Nucleus accumbens (tissue), 56 donors: ENCODE measurements around the gene INVS.
A peak's percentile ranks its signal among the peaks of the same experiment; 100 is the strongest.
"Not testable (repeated sequence)": the region's sequence is repeated elsewhere in the genome, so short reads cannot be mapped to it uniquely, and the experiment has no call there.

Source experiments
- DNase-seq, 56 donors: peaks; one replicate each; lab custom pipeline; 2025; lab: John Stamatoyannopoulos, UW

The INVS gene

DNA sequence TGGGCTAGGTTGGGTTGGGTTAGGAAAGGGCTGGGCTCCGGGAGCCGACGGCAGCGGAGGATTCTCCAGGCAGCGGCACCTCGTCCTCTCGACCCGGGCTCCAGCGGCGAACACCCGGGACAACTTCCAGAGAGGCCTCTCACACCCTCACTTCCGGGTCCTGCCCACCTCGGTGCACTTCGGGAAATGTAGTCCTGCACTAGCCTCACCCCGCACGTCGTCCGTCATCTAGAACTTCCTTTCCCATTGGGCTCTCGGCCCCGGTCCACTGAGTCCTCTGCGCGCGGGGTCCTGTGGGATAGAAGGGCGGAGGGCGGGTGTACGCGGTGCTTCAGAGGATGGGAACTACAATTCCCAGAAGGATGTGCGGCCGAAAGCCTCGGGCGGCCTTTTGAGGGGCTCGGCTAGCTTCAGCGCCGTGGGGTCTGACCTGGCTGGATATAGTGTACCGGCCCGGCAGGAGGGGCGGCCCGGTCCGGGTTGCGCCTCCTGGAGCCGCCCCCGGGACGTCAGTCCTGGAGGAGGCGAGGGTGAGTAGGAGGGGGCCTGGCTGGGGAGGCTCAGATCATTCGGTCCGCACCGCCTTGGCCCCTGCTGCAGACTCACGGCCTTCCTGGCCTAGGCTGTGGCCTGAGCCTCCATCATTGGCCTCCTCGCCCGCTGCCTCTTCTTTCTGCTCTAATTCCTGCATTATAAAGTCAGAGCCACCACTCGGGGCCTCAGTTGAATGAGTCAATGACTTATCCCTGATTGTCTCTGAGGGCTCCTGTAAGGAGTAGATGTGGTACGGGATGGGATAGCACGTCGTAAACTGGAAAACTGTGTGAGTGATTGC lies at the start of gene INVS, which contains the start of gene ERP44:
TSS of gene INVS (plus strand) at position 357 of the 835 bp plus-strand sequence. CDS start 5,279 bp downstream, outside the sequence.
TSS of gene ERP44 (minus strand) at position 114 of the 835 bp plus-strand sequence. CDS start 160 bp downstream, outside the sequence.
- DNase-seq: peak; percentile 87 to 100 (median 99)

DNA sequence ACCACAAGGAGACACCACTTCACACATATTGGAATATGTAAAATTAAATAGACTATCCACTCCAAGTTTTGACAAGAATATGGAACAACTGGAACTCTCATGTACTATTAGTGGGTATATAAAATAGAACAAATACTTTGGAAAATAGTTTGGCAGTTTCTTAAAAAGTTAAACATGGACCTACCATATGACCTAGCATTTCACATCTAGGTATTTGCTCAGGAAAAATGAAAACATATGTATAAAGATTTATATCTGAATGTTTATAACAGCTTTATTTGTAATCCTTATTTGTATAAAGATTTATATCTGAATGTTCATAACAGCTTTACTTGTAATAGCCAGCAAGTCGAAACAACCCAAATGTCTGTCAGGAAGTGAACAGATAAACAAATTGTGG lies 49.5 kb upstream of the INVS start:
- no peak for DNase-seq

- no peak for DNase-seq
These were observed 46.7 kb upstream of the INVS start for GRCh38 chr9:100052375-100052774.

DNA sequence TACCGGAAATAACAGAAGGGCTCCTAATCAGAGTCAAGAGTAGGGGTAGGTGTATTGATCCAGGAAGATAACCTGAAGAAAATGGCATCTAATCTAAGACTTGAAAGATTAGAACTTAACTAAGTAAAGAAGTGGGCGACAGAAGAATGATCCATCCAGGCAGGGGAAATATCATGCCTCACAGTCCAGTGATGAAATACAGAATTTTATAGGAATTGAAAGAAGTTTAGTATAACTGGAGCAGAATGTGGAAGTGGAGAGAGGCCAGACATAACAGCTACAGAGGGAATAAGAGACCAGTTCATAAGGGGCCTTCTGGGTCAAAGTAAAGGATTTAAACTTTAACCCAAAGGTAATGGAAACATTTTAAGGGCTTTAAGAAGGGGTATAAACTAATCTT lies 42.5 kb upstream of the INVS start:
- DNase-seq: no peak

DNA sequence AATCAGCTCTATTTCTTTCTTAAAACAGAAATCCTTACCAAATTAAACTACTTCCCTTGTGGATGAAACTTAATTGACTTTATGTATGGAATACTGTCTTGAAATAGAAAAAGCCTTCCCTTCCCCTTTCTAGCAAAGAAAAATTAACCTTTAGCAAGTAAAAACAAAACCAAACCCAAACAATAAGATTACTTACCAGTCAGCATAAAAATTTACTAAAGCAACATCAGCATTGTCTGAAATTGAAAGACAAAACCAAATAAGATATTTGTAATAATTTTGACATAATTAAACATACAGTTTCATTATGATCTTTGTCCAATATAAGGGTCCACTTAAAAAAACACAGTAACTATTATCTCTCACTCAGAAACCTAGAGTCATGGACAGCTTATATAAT lies 41.4 kb upstream of the INVS start:
- DNase-seq: no peak

DNA sequence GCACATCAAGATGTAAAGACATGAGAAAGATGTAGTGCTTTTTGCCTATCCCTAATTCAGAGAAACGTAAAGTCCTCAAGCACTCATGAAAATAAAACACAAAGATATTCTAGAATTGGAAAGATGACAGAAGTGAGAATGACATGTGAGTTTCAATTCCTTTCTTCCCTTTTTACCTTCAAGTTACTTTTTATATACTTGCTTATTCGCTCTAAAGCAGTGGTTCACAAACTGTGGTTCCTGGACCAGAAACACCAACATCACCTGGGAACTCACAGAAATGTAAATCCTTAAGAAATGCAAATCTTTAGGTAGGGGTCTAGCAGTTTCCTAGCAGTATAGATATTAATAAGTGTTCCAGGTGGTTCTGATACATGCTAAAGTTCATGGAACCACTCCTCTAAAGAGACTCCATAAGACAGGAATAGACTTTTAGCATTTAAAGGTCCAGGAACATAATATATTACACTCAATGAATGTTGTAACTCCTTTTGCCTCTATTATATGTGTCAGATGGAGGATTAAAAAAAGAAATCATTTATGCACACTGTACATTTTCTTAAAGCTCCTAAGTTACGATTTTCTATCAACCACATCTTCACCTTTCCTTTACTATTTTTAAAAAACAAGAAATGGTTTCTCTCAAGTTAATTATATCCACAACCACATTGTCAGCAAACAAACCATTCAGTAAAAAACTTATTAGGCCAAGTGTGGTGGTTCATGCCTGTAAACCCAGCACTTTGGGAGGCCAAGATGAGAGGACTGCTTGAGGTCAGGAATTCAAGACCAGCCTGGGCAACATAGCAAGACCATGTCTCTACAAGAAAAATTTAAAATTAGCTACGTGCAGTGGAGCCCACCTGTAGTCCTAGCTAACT lies 40.1 kb upstream of the INVS start:
- no peak for DNase-seq

- DNase-seq: not testable (repeated sequence)
These were observed 36.4 kb upstream of the INVS start for GRCh38 chr9:100062683-100063082.

- DNase-seq: no peak
These were observed 35.9 kb upstream of the INVS start for GRCh38 chr9:100063185-100063584.

DNA sequence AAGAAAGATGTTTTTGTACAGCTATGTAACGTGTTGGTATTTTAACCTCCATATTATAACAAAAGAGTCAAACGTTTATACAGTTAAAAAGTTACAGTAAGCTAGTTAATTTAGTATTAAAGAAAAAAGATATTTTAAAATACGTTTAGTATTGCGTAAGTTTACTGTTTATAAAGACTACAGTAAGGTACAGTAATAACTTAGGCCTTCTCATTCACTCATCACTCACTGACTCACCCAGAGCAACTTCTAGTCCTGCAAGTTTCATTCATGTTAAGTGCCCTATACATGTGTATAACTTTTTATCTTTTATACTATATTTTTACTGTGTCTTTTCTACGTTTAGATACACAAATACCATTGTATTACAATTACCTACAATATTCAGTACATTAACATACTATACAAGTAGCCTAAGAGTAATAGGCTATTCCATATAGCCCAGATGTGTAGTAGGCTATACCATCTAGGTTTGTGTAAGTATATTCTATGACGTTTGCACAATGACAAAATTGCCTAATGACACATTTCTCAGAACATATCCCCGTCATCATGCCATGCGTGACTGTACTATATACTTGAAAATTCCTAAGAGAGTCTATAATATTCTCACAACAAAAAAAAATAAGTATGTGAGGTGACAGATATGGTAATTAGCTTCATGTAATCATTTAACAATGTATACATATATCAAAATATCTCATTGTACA lies 34.0 kb upstream of the INVS start:
- no peak for DNase-seq

DNA sequence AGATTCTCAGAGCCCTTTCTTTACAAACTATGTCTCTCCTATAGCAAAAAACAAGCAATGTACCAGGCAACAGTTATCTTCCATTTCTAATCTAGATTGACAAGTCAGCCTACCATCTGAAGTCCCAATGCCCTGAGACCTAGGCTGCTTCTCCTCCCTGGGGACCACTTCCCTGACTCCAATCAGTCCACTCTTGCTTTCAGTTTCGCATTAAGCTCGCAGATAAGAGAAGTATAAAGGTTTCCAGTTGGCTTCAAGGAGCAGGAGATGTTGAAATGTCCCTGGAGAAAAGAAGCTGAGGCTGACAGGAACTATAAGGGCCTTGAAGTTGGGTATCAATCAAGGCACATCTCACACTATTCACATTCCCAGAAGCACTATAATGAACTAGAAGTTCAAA lies 32.5 kb upstream of the INVS start:
- no peak for DNase-seq

- not testable (repeated sequence) for DNase-seq
These were observed 31.1 kb upstream of the INVS start for GRCh38 chr9:100067990-100068389.

- not testable (repeated sequence) for DNase-seq
These were observed 30.0 kb upstream of the INVS start for GRCh38 chr9:100069068-100069467.

DNA sequence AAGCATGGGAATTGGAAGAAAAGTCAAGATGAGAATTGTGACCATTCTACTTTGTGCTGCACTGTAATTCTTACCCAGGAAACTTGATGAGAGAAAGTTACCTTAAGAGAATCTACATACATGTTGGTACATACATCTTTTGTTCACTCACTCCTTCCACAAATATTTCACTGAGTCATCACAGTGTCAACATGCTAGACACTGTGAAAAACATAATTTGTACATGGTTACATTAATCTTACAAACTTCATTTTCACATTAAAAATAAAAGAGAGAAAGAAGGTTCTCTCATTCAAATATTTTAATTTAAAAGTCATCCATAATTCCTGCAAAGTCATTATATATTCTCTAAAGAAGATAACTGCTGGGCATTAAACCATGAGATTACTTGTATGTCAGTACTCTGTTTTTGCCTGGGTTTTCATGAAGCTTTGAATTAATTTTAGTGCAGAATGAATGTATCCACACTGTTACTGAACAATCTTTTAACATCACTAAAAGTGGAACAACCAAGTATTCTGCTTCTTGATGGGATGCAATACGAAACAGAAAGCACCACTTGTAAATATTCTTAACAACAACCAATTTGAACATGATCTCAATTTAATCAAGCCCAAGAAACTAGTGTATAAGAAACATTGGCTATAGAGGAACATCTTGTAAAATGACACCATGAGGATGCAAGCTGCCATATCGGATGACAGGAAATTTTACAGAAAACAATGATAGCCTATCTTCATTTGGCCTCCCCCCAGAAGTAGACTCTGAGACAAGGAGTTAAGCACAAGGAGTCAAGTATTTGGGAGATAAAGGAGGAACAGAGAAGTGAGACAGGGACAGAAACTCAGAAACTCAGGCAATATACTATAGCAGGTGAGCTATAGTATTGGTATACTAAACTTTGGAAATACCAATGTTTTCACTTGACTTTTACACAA lies 28.7 kb upstream of the INVS start:
- no peak for DNase-seq

- no peak for DNase-seq
These were observed 27.8 kb upstream of the INVS start for GRCh38 chr9:100071271-100071670.

DNA sequence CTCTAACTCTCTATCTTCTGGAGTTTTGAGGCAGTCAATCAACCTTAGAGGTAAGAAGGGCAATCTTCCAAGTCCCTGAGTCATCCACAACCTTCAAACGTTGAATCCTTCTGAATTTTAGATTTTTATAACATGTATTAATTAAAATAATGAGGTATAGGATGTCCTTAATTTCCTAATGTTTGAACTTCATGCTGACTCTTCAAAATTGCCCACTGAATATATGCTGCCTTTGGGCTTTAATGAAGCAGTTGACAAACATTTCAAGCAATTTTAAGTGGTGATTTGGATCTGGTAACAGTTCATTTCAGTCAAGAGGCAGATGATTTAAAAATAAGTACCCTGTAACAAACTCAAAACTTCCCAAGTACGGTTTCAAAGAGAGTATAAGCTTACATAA lies 26.2 kb upstream of the INVS start:
- no peak for DNase-seq

DNA sequence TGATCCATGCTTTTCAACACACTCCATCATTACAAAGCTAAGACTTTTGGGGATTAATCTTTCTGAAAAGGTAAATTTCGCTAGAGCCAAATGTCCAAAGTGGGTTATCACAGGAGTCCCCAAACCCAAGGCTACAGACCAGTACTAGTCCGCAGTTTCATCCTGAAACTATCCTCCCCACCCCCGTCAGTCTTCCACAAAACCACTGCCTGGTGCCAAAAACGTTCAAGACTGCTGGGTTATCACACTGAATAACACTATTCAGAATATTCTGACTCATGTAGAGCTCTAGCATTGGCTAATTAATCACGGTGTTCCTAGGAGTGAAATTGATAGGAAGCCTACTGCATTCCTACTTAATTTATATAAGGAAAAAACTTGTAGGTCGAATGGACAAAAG lies 24.9 kb upstream of the INVS start:
- DNase-seq: peak in 6 of 56 donors; percentile 0 to 23 (median 6)

- no peak for DNase-seq
These were observed 24.1 kb upstream of the INVS start for GRCh38 chr9:100074989-100075388.

GRCh38 chr9:100076256-100076655 lies 22.8 kb upstream of the INVS start:
- DNase-seq: not testable (repeated sequence)

GRCh38 chr9:100082782-100083181 lies 16.3 kb upstream of the INVS start:
- DNase-seq: no peak
